T-helper 2 cell treated with Interferon-gamma antibody and Interleukin-4, amounts not matched to agents 5 μg/mL and 100 μg/mL, for 36 hours (primary cell): ENCODE results near the gene RFPL3.
A peak's percentile ranks its signal among the peaks of the same experiment; 100 is the strongest.

ENCODE experiments used
- DNase-seq: peaks from one replicate; pipeline ENCODE4 v3.0.0; 2021; ENCODE audit warnings: low spot score
- H3K27ac Mint-ChIP-seq: one replicate; pipeline ENCODE4 v1.8.0; 2021; ENCODE audit warnings: mild to moderate bottlenecking, mixed read lengths
- H3K27me3 Mint-ChIP-seq: one replicate; pipeline ENCODE4 v1.8.0; 2021; ENCODE audit warnings: low read depth, mixed read lengths
- H3K36me3 Mint-ChIP-seq: one replicate; pipeline ENCODE4 v1.8.0; 2021; ENCODE audit warnings: low read depth, mixed read lengths
- H3K4me1 Mint-ChIP-seq: one replicate; pipeline ENCODE4 v1.8.0; 2021; ENCODE audit warnings: low read depth, mixed read lengths
- H3K4me3 Mint-ChIP-seq: one replicate; pipeline ENCODE4 v1.8.0; 2022; ENCODE audit warnings: mild to moderate bottlenecking, moderate library complexity, mixed read lengths
- H3K9me3 Mint-ChIP-seq: one replicate; pipeline ENCODE4 v1.8.0; 2021; ENCODE audit warnings: mixed read lengths

Gene RFPL3

GRCh38 chr22:32396746-32397145 lies 39.1 kb downstream of the RFPL3 start:
- H3K4me1 Mint-ChIP-seq: peaks cover 6% of the 10 kb centered on the region
- no peak overlapping the region for H3K27ac Mint-ChIP-seq
- H3K4me3 Mint-ChIP-seq: no peak overlapping the region
- no peak for DNase-seq
- no peaks in the 10 kb centered on the region for H3K27me3 Mint-ChIP-seq
- H3K9me3 Mint-ChIP-seq: no peaks in the 10 kb centered on the region
- peaks cover 56% of the 10 kb centered on the region for H3K36me3 Mint-ChIP-seq

GRCh38 chr22:32401486-32401885 lies 43.8 kb downstream of the RFPL3 start:
- no peak overlapping the region for H3K4me3 Mint-ChIP-seq
- H3K36me3 Mint-ChIP-seq: peaks cover 41% of the 10 kb centered on the region
- H3K27me3 Mint-ChIP-seq: no peaks in the 10 kb centered on the region
- H3K9me3 Mint-ChIP-seq: no peaks in the 10 kb centered on the region
- no peak for DNase-seq
- H3K27ac Mint-ChIP-seq: no peak overlapping the region
- no peaks in the 10 kb centered on the region for H3K4me1 Mint-ChIP-seq

- peaks cover 53% of the 10 kb centered on the region for H3K36me3 Mint-ChIP-seq
- no peak overlapping the region for H3K27ac Mint-ChIP-seq
Measured at GRCh38 chr22:32404021-32404420, 46.4 kb downstream of the RFPL3 start.

GRCh38 chr22:32407312-32407711 lies 49.6 kb downstream of the RFPL3 start:
- Mint-ChIP-seq H3K9me3 (no peaks in the 10 kb centered on the region), H3K27me3 (no peaks in the 10 kb centered on the region), H3K4me1 (peaks cover 36% of the 10 kb centered on the region), H3K36me3 (peaks cover 50% of the 10 kb centered on the region), H3K27ac (peak overlapping the region; percentile 67), H3K4me3 (peak overlapping the region; percentile 2)
- no peak for DNase-seq

More at GRCh38 chr22:32404021-32404420, 46.4 kb downstream of the RFPL3 start:
- H3K4me1 Mint-ChIP-seq: peaks cover 16% of the 10 kb centered on the region
- DNase-seq: no peak
- H3K4me3 Mint-ChIP-seq: no peak overlapping the region
- no peaks in the 10 kb centered on the region for H3K9me3 Mint-ChIP-seq
- H3K27me3 Mint-ChIP-seq: no peaks in the 10 kb centered on the region

- Mint-ChIP-seq H3K27me3 (no peaks in the 10 kb centered on the region), H3K36me3 (peaks cover 50% of the 10 kb centered on the region), H3K9me3 (no peaks in the 10 kb centered on the region), H3K4me3 (no peak overlapping the region), H3K27ac (no peak overlapping the region), H3K4me1 (peaks cover 42% of the 10 kb centered on the region)
- no peak for DNase-seq
Measured at GRCh38 chr22:32407936-32408335, 50.3 kb downstream of the RFPL3 start.

GRCh38 chr22:32409977-32410376 lies 52.3 kb downstream of the RFPL3 start:
- Mint-ChIP-seq H3K9me3 (no peaks in the 10 kb centered on the region), H3K36me3 (peaks cover 44% of the 10 kb centered on the region), H3K4me3 (peak overlapping the region; percentile 95), H3K27me3 (no peaks in the 10 kb centered on the region), H3K4me1 (peaks cover 49% of the 10 kb centered on the region), H3K27ac (peak overlapping the region; percentile 52)
- DNase-seq: no peak

- H3K4me1 Mint-ChIP-seq: peaks cover 49% of the 10 kb centered on the region
- DNase-seq: no peak
- H3K27ac Mint-ChIP-seq: peak overlapping the region; percentile 52
- H3K4me3 Mint-ChIP-seq: peak overlapping the region; percentile 95
- no peaks in the 10 kb centered on the region for H3K9me3 Mint-ChIP-seq
- H3K36me3 Mint-ChIP-seq: peaks cover 43% of the 10 kb centered on the region
- no peaks in the 10 kb centered on the region for H3K27me3 Mint-ChIP-seq
Measured at GRCh38 chr22:32410459-32410858, 52.8 kb downstream of the RFPL3 start.
